Skeletal muscle tissue (tissue), 5 donors: Measurements from ENCODE around the gene UBASH3B. TPM values are rescaled to one million over a fixed set of nuclear protein-coding genes. Genes with fewer than 3 reads are reported as not detected.
"Not testable (repeated sequence)": the region's sequence is repeated elsewhere in the genome, so short reads cannot be mapped to it uniquely, and the experiment has no call there.

ENCODE experiments used
- H3K27ac ChIP-seq: one replicate; pipeline ENCODE4 v1.7.0; 2013; ENCODE audit warnings: mild to moderate bottlenecking, low read depth, low read length, inconsistent platforms
- H3K27me3 ChIP-seq, 3 donors: one replicate each; pipeline ENCODE4 v1.7.0; 2013; ENCODE audit warnings: low read length in 3 of 3; ENCODE audit not compliant: control insufficient read depth in 3 of 3, insufficient read depth in 3 of 3
- H3K36me3 ChIP-seq, 3 donors: one replicate each; pipeline ENCODE4 v1.7.0; 2013; ENCODE audit warnings: low read length in 3 of 3; ENCODE audit not compliant: control insufficient read depth in 3 of 3, insufficient read depth in 3 of 3
- H3K4me1 ChIP-seq, 3 donors: one replicate each; pipeline ENCODE4 v1.7.0; 2013; ENCODE audit warnings: low read length in 3 of 3, mild to moderate bottlenecking in 3 of 3; ENCODE audit not compliant: control insufficient read depth in 3 of 3, insufficient read depth in 3 of 3
- H3K4me3 ChIP-seq, 3 donors: one replicate each; pipeline ENCODE4 v1.7.0; 2013; ENCODE audit warnings: low read length in 3 of 3
- H3K9ac ChIP-seq, 3 donors: one replicate each; pipeline ENCODE4 v1.7.0; 2013; ENCODE audit warnings: low read length in 3 of 3, mild to moderate bottlenecking in 3 of 3, moderate library complexity in 2 of 3, low read depth in 1 of 3
- H3K9me3 ChIP-seq, 3 donors: one replicate each; pipeline ENCODE4 v1.7.0; 2013; ENCODE audit warnings: low read length in 3 of 3; ENCODE audit not compliant: control insufficient read depth in 3 of 3
- small RNA-seq: library from RNA; depleted of rRNA; stranded (forward); fragments of <200 nt; gene quantifications from one replicate; pipeline ENCODE3, GENCODE V24; 2014
- total RNA-seq: library from RNA; depleted of rRNA; stranded (reverse); fragments of >200 nt; gene quantifications from one replicate; pipeline ENCODE4 v1.2.3, GENCODE V29; 2014
- donor health status: Osteomylitis.

The UBASH3B gene
- total RNA-seq, 1 donor from 2014 or later, result 4.2 TPM

GRCh38 chr11:122863154-122863553 is 207.6 kb downstream of the UBASH3B start:
- H3K27me3 ChIP-seq, result peaks cover 3 to 13% (median 8%) of the 10 kb centered on the region in 3 donors
- not testable (repeated sequence) for H3K4me3 ChIP-seq, H3K27ac ChIP-seq

GRCh38 chr11:122863704-122864326 is 208.3 kb downstream of the UBASH3B start:
- Histone ChIP-seq H3K4me1 (no peaks in the 10 kb centered on the region), H3K27me3 (peaks cover 3 to 16% (median 8%) of the 10 kb centered on the region in 3 donors), H3K27ac (no peak overlapping the region), H3K9ac (no peak overlapping the region), H3K9me3 (no peaks in the 10 kb centered on the region), H3K36me3 (no peaks in the 10 kb centered on the region), H3K4me3 (no peak overlapping the region)

More at GRCh38 chr11:122863154-122863553, 207.6 kb downstream of the UBASH3B start:
- H3K9me3 ChIP-seq, H3K4me1 ChIP-seq, H3K9ac ChIP-seq, H3K36me3 ChIP-seq: not testable (repeated sequence)

Small RNA genes lying within 50 kb of the gene (small RNA-seq; reads per million reads assigned to genes)
- not detected for gene RF01210

Other genes starting within 250 kb of the UBASH3B start
- under 0.01 TPM for gene CRTAM, start 182.8 kb downstream of the UBASH3B start, total RNA-seq
- gene JHY, start 227.0 kb downstream of the UBASH3B start, total RNA-seq, result 1.6 TPM